ENCODE data around the gene LRATD1. TPM values are rescaled to one million over a fixed set of nuclear protein-coding genes. Genes with fewer than 3 reads are reported as not detected.

LRATD1 gene
- total and polyA plus RNA-seq, 9 of the 15 experiments (the other 6 are each of a cell fraction or from before 2014, with no cell fraction given): 0.36 to 6.5 (median 2.8) TPM

GRCh38 chr2:14615760-14616159, 16.8 kb upstream of the LRATD1 start:
- Histone ChIP-seq H3K4me2 (ENCODE audit: insufficient read depth, low read length) (no peak overlapping the region), H3K27me3 (ENCODE audit: control insufficient read depth in 2 of 2, insufficient read depth in 2 of 2, low read length in 2 of 2) (no peaks in the 10 kb centered on the region), H3K36me3 (ENCODE audit: control insufficient read depth, insufficient read depth, low read length) (no peaks in the 10 kb centered on the region), H3K9ac (ENCODE audit: insufficient read depth in 1 of 2, low read depth in 2 of 2, low read length in 2 of 2) (no peak overlapping the region), H3K4me1 (replicated peaks in 1 of 2; ENCODE audit: control insufficient read depth in 2 of 2, insufficient read depth in 2 of 2, low read length in 2 of 2) (no peaks in the 10 kb centered on the region), H2AFZ (ENCODE audit: low read depth, low read length) (no peak overlapping the region), H3K9me1 (ENCODE audit: control insufficient read depth, insufficient read depth, low read length) (no peaks in the 10 kb centered on the region), H3K4me3 (no peak overlapping the region), H4K20me1 (replicated peaks; ENCODE audit: control insufficient read depth, insufficient read depth, low read length) (no peaks in the 10 kb centered on the region), H3K79me2 (ENCODE audit: control insufficient read depth, insufficient read depth, low read length) (no peaks in the 10 kb centered on the region), H3K9me3 (replicated peaks; ENCODE audit: control insufficient read depth, insufficient read depth, low read depth, low read length) (no peaks in the 10 kb centered on the region), H3K27ac (ENCODE audit: extremely low read depth, low read depth, low read length) (no peak overlapping the region)
- TF ChIP-seq CBFA2T3 (IDR thresholded peaks at IDR 0.05): no peak
- TF ChIP-seq ZNF398 (CRISPR knock-in tag; IDR thresholded peaks at IDR 0.05): no peak
- TF ChIP-seq CHD2 (IDR thresholded peaks at IDR 0.05; ENCODE audit: low read depth, low read length): no peak
- TF ChIP-seq BRD9 (IDR thresholded peaks at IDR 0.05; ENCODE audit: low read depth, partially characterized antibody): no peak
- no peak for TF ChIP-seq NFRKB (IDR thresholded peaks at IDR 0.05; ENCODE audit: low read depth)
- no peak for TF ChIP-seq NFXL1 (CRISPR knock-in tag; IDR thresholded peaks at IDR 0.05)
- no peak for TF ChIP-seq TSC22D4 (tag; IDR thresholded peaks at IDR 0.05)
- no peak for TF ChIP-seq HDGF (IDR thresholded peaks at IDR 0.05)
- TF ChIP-seq, protein P1, sequence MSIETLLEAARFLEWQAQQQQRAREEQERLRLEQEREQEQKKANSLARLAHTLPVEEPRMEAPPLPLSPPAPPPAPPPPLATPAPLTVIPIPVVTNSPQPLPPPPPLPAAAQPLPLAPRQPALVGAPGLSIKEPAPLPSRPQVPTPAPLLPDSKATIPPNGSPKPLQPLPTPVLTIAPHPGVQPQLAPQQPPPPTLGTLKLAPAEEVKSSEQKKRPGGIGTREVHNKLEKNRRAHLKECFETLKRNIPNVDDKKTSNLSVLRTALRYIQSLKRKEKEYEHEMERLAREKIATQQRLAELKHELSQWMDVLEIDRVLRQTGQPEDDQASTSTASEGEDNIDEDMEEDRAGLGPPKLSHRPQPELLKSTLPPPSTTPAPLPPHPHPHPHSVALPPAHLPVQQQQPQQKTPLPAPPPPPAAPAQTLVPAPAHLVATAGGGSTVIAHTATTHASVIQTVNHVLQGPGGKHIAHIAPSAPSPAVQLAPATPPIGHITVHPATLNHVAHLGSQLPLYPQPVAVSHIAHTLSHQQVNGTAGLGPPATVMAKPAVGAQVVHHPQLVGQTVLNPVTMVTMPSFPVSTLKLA (conservative IDR thresholded peaks at IDR 0.05): no peak
- no peak for TF ChIP-seq MAFG (tag; conservative IDR thresholded peaks at IDR 0.05)
- in situ Hi-C loops (cut with MboI): no loop called here
- ChIA-PET POLR2A (interaction anchor here (0.6 kb wide), 1 partner anchor 21 kb away, joined by 3 read pairs; no protein-coding TSS in a partner anchor), CTCF (ENCODE audit: low intra/inter-chr PET ratio) (no interaction called here)
- intact Hi-C loops (cut with micrococcal nuclease): no loop called here
- no peak for DNase-seq (ENCODE audit: extremely low read depth in 1 of 4, low spot score in 3 of 4)
- no TSS peak for BruUV-seq (replicated peaks)
- FAIRE-seq: no peak
- 0% methylated on average over 9 of the region's 9 CpGs for WGBS (ENCODE audit: insufficient coverage, low coverage, missing lambda C conversion rate)
- no peak for ATAC-seq

All from K562 (cell line).